ENCODE measurements around the gene MSTN. TPM values are rescaled to one million over a fixed set of nuclear protein-coding genes. Genes with fewer than 3 reads are reported as not detected.
"Not testable (repeated sequence)": the region's sequence is repeated elsewhere in the genome, so short reads cannot be mapped to it uniquely, and the experiment has no call there.

Gene MSTN
- total RNA-seq, 1 experiment from 2014 or later = 0.09 TPM

DNA sequence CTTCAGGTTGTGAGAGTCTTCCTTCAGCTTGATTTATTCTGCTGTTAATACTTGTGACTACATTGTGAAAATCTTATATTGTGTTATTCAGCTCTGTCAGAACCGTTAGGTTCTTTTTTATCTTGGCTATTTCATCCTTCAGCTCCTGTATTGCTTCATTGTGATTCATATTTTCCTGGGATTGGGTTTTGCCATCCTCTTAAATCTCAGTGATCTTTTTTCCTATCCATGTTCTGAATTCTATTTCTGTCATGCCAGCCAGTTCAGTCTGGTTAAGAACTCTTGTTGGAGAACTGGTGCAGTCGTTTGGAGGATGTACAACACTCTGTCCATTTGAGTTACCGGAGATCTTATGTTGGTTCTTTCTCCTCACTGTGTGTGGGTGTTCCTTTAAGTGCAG is 19.1 kb downstream of the MSTN start:
- no peaks in the 10 kb centered on the region for H3K27me3 Mint-ChIP-seq (ENCODE audit: insufficient read depth, unreplicated experiment)
- TF ChIP-seq, protein P1, sequence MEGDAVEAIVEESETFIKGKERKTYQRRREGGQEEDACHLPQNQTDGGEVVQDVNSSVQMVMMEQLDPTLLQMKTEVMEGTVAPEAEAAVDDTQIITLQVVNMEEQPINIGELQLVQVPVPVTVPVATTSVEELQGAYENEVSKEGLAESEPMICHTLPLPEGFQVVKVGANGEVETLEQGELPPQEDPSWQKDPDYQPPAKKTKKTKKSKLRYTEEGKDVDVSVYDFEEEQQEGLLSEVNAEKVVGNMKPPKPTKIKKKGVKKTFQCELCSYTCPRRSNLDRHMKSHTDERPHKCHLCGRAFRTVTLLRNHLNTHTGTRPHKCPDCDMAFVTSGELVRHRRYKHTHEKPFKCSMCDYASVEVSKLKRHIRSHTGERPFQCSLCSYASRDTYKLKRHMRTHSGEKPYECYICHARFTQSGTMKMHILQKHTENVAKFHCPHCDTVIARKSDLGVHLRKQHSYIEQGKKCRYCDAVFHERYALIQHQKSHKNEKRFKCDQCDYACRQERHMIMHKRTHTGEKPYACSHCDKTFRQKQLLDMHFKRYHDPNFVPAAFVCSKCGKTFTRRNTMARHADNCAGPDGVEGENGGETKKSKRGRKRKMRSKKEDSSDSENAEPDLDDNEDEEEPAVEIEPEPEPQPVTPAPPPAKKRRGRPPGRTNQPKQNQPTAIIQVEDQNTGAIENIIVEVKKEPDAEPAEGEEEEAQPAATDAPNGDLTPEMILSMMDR (IDR thresholded peaks at IDR 0.05; ENCODE audit: unreplicated experiment) = no peak

DNA sequence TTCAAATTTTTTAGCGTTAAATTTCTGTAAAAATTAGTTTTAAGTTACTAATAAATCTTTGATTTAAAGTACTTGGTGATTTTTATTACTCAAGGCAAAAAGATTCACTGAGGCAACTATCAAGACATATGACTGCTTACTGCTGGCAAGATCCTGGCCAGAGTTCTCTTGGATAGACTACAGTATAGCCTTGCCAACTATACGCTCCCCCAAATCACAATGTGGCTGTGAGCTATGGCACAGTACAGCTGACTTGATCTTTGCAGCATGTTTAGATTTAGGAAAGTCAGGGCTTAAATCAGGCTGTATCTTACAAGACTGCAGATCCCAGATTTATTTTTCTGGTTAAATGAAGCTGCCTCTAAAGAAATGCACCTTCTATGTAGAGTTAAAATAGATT is 26.5 kb downstream of the MSTN start:
- Mint-ChIP-seq H3K27ac (ENCODE audit: low read depth, unreplicated experiment) (no peak overlapping the region), H3K9me3 (ENCODE audit: unreplicated experiment) (no peaks in the 10 kb centered on the region), H3K4me3 (ENCODE audit: unreplicated experiment) (no peak overlapping the region), H3K27me3 (ENCODE audit: insufficient read depth, unreplicated experiment) (no peaks in the 10 kb centered on the region), H3K4me1 (ENCODE audit: insufficient read depth, unreplicated experiment) (no peaks in the 10 kb centered on the region), H3K36me3 (ENCODE audit: insufficient read depth, unreplicated experiment) (no peaks in the 10 kb centered on the region)
- ChIA-PET POLR2A (interaction anchor here (1.3 to 1.7 kb wide), 2 partner anchors 9 to 18 kb away, joined by 3 to 4 read pairs; no protein-coding TSS in a partner anchor), CTCF (interaction anchor here (0.7 to 2.4 kb wide), 3 partner anchors 12 to 375 kb away, joined by 3 to 6 read pairs (median 5); partner anchors contain the start of gene ASNSD1)
- intact Hi-C loops (cut with micrococcal nuclease) = no loop called here
- DNase-seq (ENCODE audit: unreplicated experiment) = no peak
- no TSS peak for BruUV-seq (replicated peaks)
- TF ChIP-seq, protein P1 (IDR thresholded peaks at IDR 0.05; ENCODE audit: unreplicated experiment) = no peak

More for the DNA sequence above, 19.1 kb downstream of the MSTN start:
- intact Hi-C loops (cut with micrococcal nuclease) = no loop called here
- Mint-ChIP-seq H3K4me3 (ENCODE audit: unreplicated experiment) (no peak overlapping the region), H3K9me3 (ENCODE audit: unreplicated experiment) (no peaks in the 10 kb centered on the region), H3K4me1 (ENCODE audit: insufficient read depth, unreplicated experiment) (peaks cover 11% of the 10 kb centered on the region), H3K27ac (ENCODE audit: low read depth, unreplicated experiment) (no peak overlapping the region), H3K36me3 (ENCODE audit: insufficient read depth, unreplicated experiment) (no peaks in the 10 kb centered on the region)
- peak; percentile 11 for DNase-seq (ENCODE audit: unreplicated experiment)
- POLR2A ChIA-PET = no interaction called here
- no TSS peak for BruUV-seq (replicated peaks)
- CTCF ChIA-PET = interaction anchor here (1.0 to 3.0 kb wide), 4 partner anchors 18 to 383 kb away, joined by 3 to 13 read pairs (median 5); no protein-coding TSS in a partner anchor

DNA sequence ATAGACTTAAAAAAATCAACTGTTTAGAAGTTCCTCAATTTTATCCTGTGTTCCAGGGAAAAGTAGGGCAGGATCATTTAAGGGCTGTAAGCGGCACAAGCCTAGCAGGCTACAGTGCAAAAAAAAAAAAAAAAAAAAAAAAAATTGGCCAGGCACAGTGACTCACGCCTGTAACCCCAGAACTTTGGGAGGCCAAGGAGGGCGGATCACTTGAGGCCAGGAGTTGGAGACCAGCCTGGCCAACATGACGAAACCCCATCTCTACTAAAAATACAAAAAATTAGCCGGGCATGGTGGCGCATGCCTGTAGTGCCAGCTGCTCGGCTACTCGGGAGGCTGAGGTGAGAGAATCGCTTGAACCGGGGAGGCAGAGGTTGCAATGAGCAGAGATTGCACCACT is 28.1 kb downstream of the MSTN start:
- H3K9me3 Mint-ChIP-seq (ENCODE audit: unreplicated experiment); H3K27me3 Mint-ChIP-seq (ENCODE audit: insufficient read depth, unreplicated experiment); BruUV-seq (replicated peaks); H3K27ac Mint-ChIP-seq (ENCODE audit: low read depth, unreplicated experiment); intact Hi-C loops (cut with micrococcal nuclease); H3K36me3 Mint-ChIP-seq (ENCODE audit: insufficient read depth, unreplicated experiment); POLR2A ChIA-PET; H3K4me3 Mint-ChIP-seq (ENCODE audit: unreplicated experiment); H3K4me1 Mint-ChIP-seq (ENCODE audit: insufficient read depth, unreplicated experiment): not testable (repeated sequence)
- peak; percentile 61 for DNase-seq (ENCODE audit: unreplicated experiment)
- CTCF ChIA-PET = interaction anchor here (0.5 to 2.0 kb wide), 4 partner anchors 8 to 258 kb away, joined by 3 to 7 read pairs (median 3); no protein-coding TSS in a partner anchor

DNA sequence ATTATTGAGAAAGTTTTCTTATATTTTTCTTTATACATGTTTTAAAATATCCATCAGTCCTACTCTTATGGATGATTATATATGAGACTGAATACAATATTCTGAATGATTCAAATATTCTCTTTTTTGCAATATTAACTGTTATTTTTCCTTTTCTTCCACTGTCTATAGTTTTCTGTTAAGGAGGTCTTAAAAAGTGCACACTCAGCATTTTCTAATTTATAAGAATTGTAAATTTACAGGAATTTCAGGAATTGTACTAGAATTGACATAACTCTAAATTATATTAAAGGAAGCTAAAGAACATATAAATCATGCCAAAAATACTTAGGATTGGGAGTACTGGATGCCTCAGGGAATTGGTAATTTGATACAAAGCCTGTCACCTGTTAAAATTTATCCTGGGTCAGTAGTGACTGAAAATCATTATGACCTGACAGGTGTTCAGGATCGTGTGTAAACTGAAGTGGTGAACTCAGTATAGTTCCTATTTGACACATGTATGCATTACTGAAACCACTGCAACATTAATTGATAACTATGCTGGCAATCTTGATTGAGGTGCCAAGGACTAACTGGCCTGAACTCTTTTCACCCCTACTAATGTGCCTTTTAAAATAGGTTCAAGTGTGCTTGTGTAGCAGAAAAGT is 30.4 kb downstream of the MSTN start:
- no peaks in the 10 kb centered on the region for H3K36me3 Mint-ChIP-seq (ENCODE audit: insufficient read depth, unreplicated experiment)
- H3K4me1 Mint-ChIP-seq (ENCODE audit: insufficient read depth, unreplicated experiment) = no peaks in the 10 kb centered on the region
- H3K4me3 Mint-ChIP-seq (ENCODE audit: unreplicated experiment) = no peak overlapping the region
- no peaks in the 10 kb centered on the region for H3K9me3 Mint-ChIP-seq (ENCODE audit: unreplicated experiment)
- POLR2A ChIA-PET = interaction anchor here (1.2 kb wide), 1 partner anchor 8 kb away, joined by 3 read pairs; no protein-coding TSS in a partner anchor
- no peak for DNase-seq (ENCODE audit: unreplicated experiment)
- H3K27me3 Mint-ChIP-seq (ENCODE audit: insufficient read depth, unreplicated experiment) = no peaks in the 10 kb centered on the region
- H3K27ac Mint-ChIP-seq (ENCODE audit: low read depth, unreplicated experiment) = no peak overlapping the region
- intact Hi-C loops (cut with micrococcal nuclease) = no loop called here
- CTCF ChIA-PET = interaction anchor here (0.6 to 0.7 kb wide), 2 partner anchors 29 to 130 kb away, joined by 3 to 6 read pairs; no protein-coding TSS in a partner anchor
- BruUV-seq (replicated peaks) = no TSS peak
- TF ChIP-seq, protein P1 (IDR thresholded peaks at IDR 0.05; ENCODE audit: unreplicated experiment) = no peak
